Measurements from ENCODE around the gene PTPN4.
"Not testable (repeated sequence)": the region's sequence is repeated elsewhere in the genome, so short reads cannot be mapped to it uniquely, and the experiment has no call there.

PTPN4 gene

GRCh38 chr2:119981896-119982295 lies 222.2 kb downstream of the PTPN4 start:
- H3K4me3 ChIP-seq (ENCODE audit: low read depth, low read length): no peak overlapping the region
- no peak for TF ChIP-seq CTCF (IDR thresholded peaks at IDR 0.05; ENCODE audit: control insufficient read depth, extremely low read depth, insufficient read depth)
- no peak for DNase-seq (ENCODE audit: low read depth)

GRCh38 chr2:119982506-119982905 lies 222.8 kb downstream of the PTPN4 start:
- H3K4me3 ChIP-seq (ENCODE audit: low read depth, low read length): no peak overlapping the region
- no peak for DNase-seq (ENCODE audit: low read depth)
- no peak for TF ChIP-seq CTCF (IDR thresholded peaks at IDR 0.05; ENCODE audit: control insufficient read depth, extremely low read depth, insufficient read depth)

- DNase-seq (ENCODE audit: low read depth): no peak
- no peak for TF ChIP-seq CTCF (IDR thresholded peaks at IDR 0.05; ENCODE audit: control insufficient read depth, extremely low read depth, insufficient read depth)
- no peak overlapping the region for H3K4me3 ChIP-seq (ENCODE audit: low read depth, low read length)
Observed at GRCh38 chr2:119983108-119983507, 223.4 kb downstream of the PTPN4 start.

- no peak for DNase-seq (ENCODE audit: low read depth)
- no peak for TF ChIP-seq CTCF (IDR thresholded peaks at IDR 0.05; ENCODE audit: control insufficient read depth, extremely low read depth, insufficient read depth)
- no peak overlapping the region for H3K4me3 ChIP-seq (ENCODE audit: low read depth, low read length)
Observed at GRCh38 chr2:119996148-119996547, 236.4 kb downstream of the PTPN4 start.

- DNase-seq (ENCODE audit: low read depth); H3K4me3 ChIP-seq (ENCODE audit: low read depth, low read length): not testable (repeated sequence)
Observed at GRCh38 chr2:119996896-119997891, 237.5 kb downstream of the PTPN4 start.

- DNase-seq (ENCODE audit: low read depth): no peak
- TF ChIP-seq CTCF (IDR thresholded peaks at IDR 0.05; ENCODE audit: control insufficient read depth, extremely low read depth, insufficient read depth): no peak
- H3K4me3 ChIP-seq (ENCODE audit: low read depth, low read length): no peak overlapping the region
Observed at GRCh38 chr2:120001471-120001870, 241.7 kb downstream of the PTPN4 start.

GRCh38 chr2:120004254-120004653 lies 244.5 kb downstream of the PTPN4 start:
- H3K4me3 ChIP-seq (ENCODE audit: low read depth, low read length): no peak overlapping the region
- TF ChIP-seq CTCF (IDR thresholded peaks at IDR 0.05; ENCODE audit: control insufficient read depth, extremely low read depth, insufficient read depth): no peak
- no peak for DNase-seq (ENCODE audit: low read depth)

Data from LNCaP clone FGC (cell line).